Omental fat pad (tissue), 4 donors: ENCODE data around the gene PECR. TPM values are rescaled to one million over a fixed set of nuclear protein-coding genes. Genes with fewer than 3 reads are reported as not detected.

Source experiments
- ATAC-seq: fragments of 150-250 bp; one replicate; pipeline ENCODE4 v1.9.1; 2016; ENCODE audit warnings: mild to moderate bottlenecking, moderate library complexity; ENCODE audit not compliant: low FRiP score
- DNase-seq: peaks from one replicate; pipeline ENCODE4 v3.0.0-alpha.2; 2019; ENCODE audit warnings: low spot score
- CTCF ChIP-seq, 3 donors: fragments of 450-650 bp; IDR thresholded peaks; one replicate each; pipeline ENCODE4 v1.5.1; 2016 to 2017; ENCODE audit warnings: antibody characterized with exemption in 3 of 3, mild to moderate bottlenecking in 3 of 3, moderate library complexity in 2 of 3
- total RNA-seq, 4 donors: library from RNA; depleted of rRNA; stranded (reverse); fragments of >200 nt; gene quantifications; one replicate each; pipeline ENCODE4 v1.1.0, GENCODE V29; 2016

Gene PECR
- total RNA-seq, 4 donors from 2014 or later, result 18.5 to 57.9 (median 24.2) TPM

DNA sequence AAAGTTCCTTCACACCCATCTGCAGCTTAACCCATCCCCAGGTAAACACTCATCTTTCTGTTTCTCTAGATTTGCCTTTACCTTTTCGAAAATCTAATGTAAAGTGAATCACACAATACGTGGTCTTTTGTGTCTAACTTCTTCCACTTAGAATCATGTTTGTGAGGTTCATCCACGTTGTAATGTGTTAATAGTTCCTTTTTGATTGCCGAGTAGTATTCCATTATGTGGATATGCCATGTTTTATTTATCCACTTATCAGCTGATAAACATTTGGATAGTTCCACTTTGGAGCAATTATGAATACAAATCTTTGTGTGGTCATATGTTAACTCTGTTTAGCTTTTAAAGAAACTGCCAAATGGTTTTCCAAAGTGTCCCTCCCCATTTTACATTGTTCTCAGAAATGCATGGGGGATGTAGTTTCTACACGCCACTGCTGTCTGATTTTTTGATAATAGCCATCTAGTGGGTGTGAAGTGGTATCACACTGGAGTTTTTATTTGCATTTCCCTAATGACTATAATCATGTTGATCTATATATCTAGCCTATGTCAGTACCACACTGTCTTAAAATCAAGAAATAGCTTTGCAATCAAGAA is 22.3 kb downstream of the PECR start:
- TF ChIP-seq CTCF (IDR thresholded peaks at IDR 0.05), result no peak
- DNase-seq (no peak), ATAC-seq (no peak)

DNA sequence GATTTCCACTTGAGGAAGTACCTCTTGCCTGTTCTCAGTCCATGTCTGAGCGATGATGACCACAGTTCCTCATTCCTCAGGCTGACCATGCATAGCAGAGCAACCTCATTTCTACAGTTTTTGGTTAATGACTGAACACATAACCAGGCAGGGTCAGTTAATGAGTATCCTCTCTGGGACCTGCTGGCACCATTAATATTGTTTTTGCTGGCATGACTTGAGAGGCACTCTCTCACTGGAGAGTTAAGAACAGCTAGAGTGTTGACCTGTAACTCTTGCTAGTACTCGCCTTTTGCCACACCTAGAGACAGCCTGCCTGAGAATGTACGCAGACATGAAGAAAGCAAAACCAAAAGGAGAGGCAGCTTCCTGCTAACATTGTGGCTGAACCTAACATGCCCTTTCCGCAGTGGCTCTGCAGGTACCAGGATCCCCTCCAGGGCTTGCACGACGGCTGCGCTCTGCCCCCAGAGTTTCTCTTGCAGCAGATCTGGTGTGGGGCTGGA is 23.9 kb downstream of the PECR start:
- TF ChIP-seq CTCF (IDR thresholded peaks at IDR 0.05), result no peak

GRCh38 chr2:216056739-216057138 is 24.9 kb downstream of the PECR start:
- ATAC-seq (no peak), DNase-seq (no peak)
- no peak for TF ChIP-seq CTCF (IDR thresholded peaks at IDR 0.05)

More for the DNA sequence above, 23.9 kb downstream of the PECR start:
- ATAC-seq, result no peak
- DNase-seq, result no peak

- DNase-seq (no peak), ATAC-seq (no peak)
- no peak for TF ChIP-seq CTCF (IDR thresholded peaks at IDR 0.05)
Measured at GRCh38 chr2:216055680-216056079, 25.9 kb downstream of the PECR start.

DNA sequence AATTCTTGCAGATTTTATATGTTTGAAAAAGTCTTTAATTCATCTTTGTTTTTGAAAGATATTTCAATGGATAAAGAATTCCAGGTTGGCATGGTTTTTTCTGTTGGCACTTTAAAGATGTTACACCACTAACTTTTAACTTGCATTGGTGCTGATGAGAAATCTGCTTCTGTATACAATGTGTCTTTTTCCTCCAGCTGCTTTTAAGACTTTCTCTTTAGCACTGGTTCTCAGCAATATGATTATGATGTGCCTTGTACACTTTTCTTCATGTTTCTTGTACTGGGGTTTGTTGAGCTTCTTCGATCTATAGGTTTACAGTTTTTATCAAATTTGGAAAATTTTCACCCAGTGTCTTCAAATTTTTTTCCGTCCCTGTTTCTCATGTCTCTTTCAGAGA is 29.2 kb downstream of the PECR start:
- no peak for TF ChIP-seq CTCF (IDR thresholded peaks at IDR 0.05)
- ATAC-seq, result no peak
- no peak for DNase-seq

- no peak for TF ChIP-seq CTCF (IDR thresholded peaks at IDR 0.05)
- no peak for DNase-seq
Measured at GRCh38 chr2:216051350-216051749, 30.3 kb downstream of the PECR start.

DNA sequence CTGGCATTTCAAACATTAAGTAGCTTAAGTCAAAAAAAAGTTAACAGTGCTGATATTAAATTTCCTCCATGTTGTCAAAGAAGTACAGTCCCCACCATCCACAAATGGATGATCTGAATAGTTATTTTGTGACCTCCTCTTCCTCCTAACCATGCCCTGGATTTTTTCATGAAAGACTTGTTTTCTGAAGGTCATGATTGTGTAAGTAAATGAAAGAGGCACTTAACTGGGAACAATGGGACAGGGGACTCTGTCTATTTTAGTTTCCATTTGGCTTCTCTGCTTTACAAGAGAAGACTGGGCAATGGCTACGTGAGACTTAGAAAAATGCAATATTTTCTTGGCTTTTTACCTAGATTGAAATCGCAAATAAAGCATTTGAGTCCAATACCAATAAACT is 32.2 kb downstream of the PECR start:
- TF ChIP-seq CTCF (IDR thresholded peaks at IDR 0.05), result no peak
- no peak for ATAC-seq
- no peak for DNase-seq

More at GRCh38 chr2:216051350-216051749, 30.3 kb downstream of the PECR start:
- no peak for ATAC-seq
